Astrocyte of the cerebellum (primary cell): ENCODE measurements around the gene PGGT1B.

Experiments
- DNase-seq: peaks from one replicate; pipeline ENCODE4 v3.0.0-alpha.2; 2011; ENCODE audit warnings: low read depth
- H3K4me3 ChIP-seq: 2 replicates; pipeline ENCODE4 v1.5.1; 2011; ENCODE audit warnings: mild to moderate bottlenecking, low read depth, low read length, moderate library complexity
- CTCF ChIP-seq: IDR thresholded peaks from 2 replicates; pipeline ENCODE4 v1.5.1; 2012; ENCODE audit warnings: low read length, low read depth, moderate library complexity, mild to moderate bottlenecking; ENCODE audit errors: missing control alignments
- in situ Hi-C: cut with HindIII; loops from 2 replicates; pipeline ENCODE4 v1.10.0; 2017; ENCODE audit warnings: low sequenced_read_pairs

PGGT1B gene

GRCh38 chr5:115282131-115282530 is 19.5 kb upstream of the PGGT1B start:
- H3K4me3 ChIP-seq = no peak overlapping the region
- in situ Hi-C loops = no loop called here
- DNase-seq = no peak
- TF ChIP-seq CTCF = no peak

GRCh38 chr5:115274584-115274983 is 11.9 kb upstream of the PGGT1B start:
- H3K4me3 ChIP-seq = no peak overlapping the region
- no peak for DNase-seq
- TF ChIP-seq CTCF = no peak
- in situ Hi-C loops = no loop called here

GRCh38 chr5:115272297-115272958 is 9.8 kb upstream of the PGGT1B start:
- TF ChIP-seq CTCF = no peak
- in situ Hi-C loops = no loop called here
- H3K4me3 ChIP-seq = no peak overlapping the region
- no peak for DNase-seq

GRCh38 chr5:115271295-115272050 is 8.8 kb upstream of the PGGT1B start:
- in situ Hi-C loops = no loop called here
- TF ChIP-seq CTCF = no peak
- no peak overlapping the region for H3K4me3 ChIP-seq
- DNase-seq = no peak

GRCh38 chr5:115267617-115268016 is 4.9 kb upstream of the PGGT1B start:
- H3K4me3 ChIP-seq = no peak overlapping the region
- no peak for DNase-seq
- in situ Hi-C loops = no loop called here
- TF ChIP-seq CTCF = no peak

GRCh38 chr5:115265220-115265619 is 2.5 kb upstream of the PGGT1B start:
- in situ Hi-C loops = no loop called here
- no peak for DNase-seq
- TF ChIP-seq CTCF = no peak
- H3K4me3 ChIP-seq = no peak overlapping the region
